Activated CD4-positive, alpha-beta memory T cell treated with anti-CD3 and anti-CD28 coated beads, Interleukin-2, amount 10 ng/mL, durations not matched to agents 7 days and 5 days (primary cell): ENCODE results near the gene DSP. TPM values are rescaled to one million over a fixed set of nuclear protein-coding genes. Genes with fewer than 3 reads are reported as not detected.

Experiments
- CTCF ChIA-PET: fragments of 350-600 bp; sonication (Branson Sonifier 250); formaldehyde crosslinking; loops from one replicate; lab custom pipeline; 2021; ENCODE audit warnings: antibody characterized with exemption, inconsistent platforms; lab: Charles Lee
- POLR2A ChIA-PET: fragments of 350-600 bp; sonication (Branson Sonifier 250); formaldehyde crosslinking; loops from one replicate; lab custom pipeline; 2021; ENCODE audit warnings: antibody characterized with exemption; lab: Charles Lee
- DNase-seq: peaks from one replicate; pipeline ENCODE4 v3.0.0-alpha.2; 2020
- H3K27ac Mint-ChIP-seq: one replicate; pipeline ENCODE4 v1.8.0; 2021; ENCODE audit warnings: mild to moderate bottlenecking, mixed read lengths
- H3K27me3 Mint-ChIP-seq: one replicate; pipeline ENCODE4 v1.8.0; 2021; ENCODE audit warnings: mixed read lengths
- H3K36me3 Mint-ChIP-seq: one replicate; pipeline ENCODE4 v1.8.0; 2021; ENCODE audit warnings: low read depth, mixed read lengths
- H3K4me1 Mint-ChIP-seq: one replicate; pipeline ENCODE4 v1.8.0; 2021; ENCODE audit warnings: mixed read lengths
- H3K4me3 Mint-ChIP-seq: one replicate; pipeline ENCODE4 v1.8.0; 2021; ENCODE audit warnings: mild to moderate bottlenecking, mixed read lengths
- H3K9me3 Mint-ChIP-seq: one replicate; pipeline ENCODE4 v1.8.0; 2021; ENCODE audit warnings: mixed read lengths
- total RNA-seq, 2 experiments: library from RNA; stranded (reverse); gene quantifications; one replicate each; pipeline ENCODE4 v1.2.3, GENCODE V29; 2021

Gene DSP
- total RNA-seq, 2 experiments from 2014 or later: 0.15 to 0.33 TPM

DNA sequence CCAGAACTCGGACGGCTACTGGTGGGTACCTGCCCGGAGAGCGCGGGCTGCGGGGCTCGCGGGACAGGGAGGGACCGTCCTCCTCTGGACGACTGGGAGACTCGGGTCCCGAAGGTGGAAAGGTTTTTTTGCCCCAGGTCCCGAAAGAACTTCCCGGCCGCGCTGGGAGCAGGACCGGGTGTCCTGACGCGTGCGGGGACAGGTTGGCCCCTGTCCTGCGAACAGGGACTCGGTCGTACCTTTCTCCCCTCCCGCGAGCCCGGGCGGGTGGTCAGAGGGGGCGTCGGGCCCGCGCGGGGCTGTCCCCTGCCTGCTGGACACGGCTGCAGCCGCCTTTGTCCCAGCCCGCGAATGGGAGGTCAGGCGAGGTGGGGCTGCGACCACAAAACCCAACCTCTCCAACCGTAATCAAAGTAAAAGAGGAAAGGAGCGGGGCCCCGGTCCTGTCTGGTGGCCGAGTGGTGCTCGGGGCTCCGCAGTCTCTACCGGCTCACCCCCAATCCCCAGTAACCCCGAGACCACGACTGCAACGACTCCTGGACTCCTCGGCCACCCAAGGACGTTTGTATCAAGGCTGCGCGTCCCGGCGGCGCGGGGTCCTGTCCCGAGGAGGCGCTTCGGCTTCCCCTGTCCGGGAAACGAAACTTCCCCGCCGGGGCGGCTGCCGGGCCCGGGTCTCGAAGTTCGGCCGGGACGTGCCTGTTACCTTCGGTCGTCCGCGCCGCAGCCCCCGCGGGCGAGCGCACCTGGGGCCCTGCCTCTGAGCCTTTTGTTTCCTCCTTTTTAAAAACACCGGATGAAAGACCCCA lies 798 bp downstream of the DSP start:
- H3K4me3 Mint-ChIP-seq: peak overlapping the region; percentile 71
- no peaks in the 10 kb centered on the region for H3K36me3 Mint-ChIP-seq
- no peak overlapping the region for H3K27ac Mint-ChIP-seq
- H3K27me3 Mint-ChIP-seq: peaks cover 74% of the 10 kb centered on the region
- H3K4me1 Mint-ChIP-seq: peaks cover 12% of the 10 kb centered on the region
- no peak for DNase-seq
- H3K9me3 Mint-ChIP-seq: no peaks in the 10 kb centered on the region
- ChIA-PET CTCF (no interaction called here), POLR2A (no interaction called here)

DNA sequence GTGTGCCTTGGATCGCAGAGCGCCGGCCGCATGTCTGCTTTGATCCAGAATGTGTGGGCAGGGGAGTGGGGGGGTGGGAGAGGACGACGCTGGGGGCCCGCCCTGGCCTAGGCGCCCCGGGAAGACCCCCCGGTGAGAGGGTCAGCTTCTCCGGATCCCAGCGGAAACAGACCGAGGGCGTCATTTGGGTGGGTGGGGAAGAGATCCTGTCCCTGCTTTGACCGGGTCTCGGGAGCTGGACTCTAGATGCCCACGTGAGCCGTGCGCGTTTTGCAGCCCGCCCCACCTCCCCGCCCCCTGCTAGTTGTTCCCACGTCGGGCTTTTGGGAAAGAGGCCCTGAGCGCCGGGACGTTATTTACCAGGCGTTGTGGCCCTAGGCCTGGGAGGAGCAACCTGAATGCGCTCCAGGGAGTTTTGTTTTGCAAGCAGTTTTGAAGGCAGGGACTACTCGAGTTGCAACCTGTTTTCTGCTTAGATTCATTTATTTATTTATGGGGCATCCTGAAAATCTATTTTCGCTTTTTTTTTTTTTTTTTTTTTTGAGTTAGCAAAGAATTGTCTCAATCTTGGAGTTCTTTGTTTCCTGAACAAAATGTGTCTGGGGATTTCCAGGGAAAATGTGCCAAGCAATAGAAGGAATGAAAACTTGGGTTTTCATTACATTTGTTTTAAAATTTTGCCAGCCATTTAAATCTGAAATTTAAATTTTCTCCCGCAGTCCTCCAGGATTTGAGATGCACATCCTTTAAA lies 1.6 kb downstream of the DSP start:
- Mint-ChIP-seq H3K4me3 (peak overlapping the region; percentile 21), H3K36me3 (no peaks in the 10 kb centered on the region), H3K4me1 (peaks cover 12% of the 10 kb centered on the region), H3K27ac (no peak overlapping the region), H3K9me3 (no peaks in the 10 kb centered on the region), H3K27me3 (peaks cover 67% of the 10 kb centered on the region)
- no peak for DNase-seq
- ChIA-PET POLR2A (no interaction called here), CTCF (no interaction called here)

DNA sequence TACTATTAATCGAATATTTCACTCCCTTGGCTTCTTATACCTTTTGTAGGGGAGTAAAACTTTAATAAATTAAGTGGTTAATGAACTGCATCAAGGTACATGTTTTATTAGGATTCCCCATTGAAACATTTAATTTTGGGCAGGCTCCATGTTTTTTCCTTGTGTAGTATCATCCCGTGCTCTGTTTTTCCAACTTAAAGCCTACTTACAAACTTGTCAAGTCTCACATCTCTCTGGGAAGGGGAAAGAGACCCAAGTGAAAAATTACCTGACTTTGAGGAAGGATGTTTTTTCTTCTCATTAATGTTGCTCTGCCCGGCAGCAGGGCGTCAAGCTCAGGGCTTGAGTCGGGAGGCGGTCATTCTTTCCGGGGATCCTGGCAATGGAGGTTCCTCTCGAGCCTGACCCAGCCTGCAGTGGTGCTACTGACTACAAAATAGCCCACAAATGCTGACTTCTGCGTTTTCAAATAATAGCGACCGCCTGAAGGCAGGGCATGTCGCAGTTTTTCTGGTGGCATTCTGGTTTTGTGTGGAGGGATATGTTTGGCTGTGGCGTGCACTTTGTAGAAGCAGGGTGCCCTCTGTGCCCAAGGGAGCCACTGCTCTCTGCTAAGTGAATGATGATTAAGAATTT lies 2.4 kb downstream of the DSP start:
- H3K27ac Mint-ChIP-seq: no peak overlapping the region
- CTCF ChIA-PET: no interaction called here
- no peaks in the 10 kb centered on the region for H3K9me3 Mint-ChIP-seq
- H3K36me3 Mint-ChIP-seq: no peaks in the 10 kb centered on the region
- peaks cover 12% of the 10 kb centered on the region for H3K4me1 Mint-ChIP-seq
- H3K4me3 Mint-ChIP-seq: no peak overlapping the region
- peaks cover 64% of the 10 kb centered on the region for H3K27me3 Mint-ChIP-seq
- DNase-seq: no peak
- POLR2A ChIA-PET: no interaction called here

DNA sequence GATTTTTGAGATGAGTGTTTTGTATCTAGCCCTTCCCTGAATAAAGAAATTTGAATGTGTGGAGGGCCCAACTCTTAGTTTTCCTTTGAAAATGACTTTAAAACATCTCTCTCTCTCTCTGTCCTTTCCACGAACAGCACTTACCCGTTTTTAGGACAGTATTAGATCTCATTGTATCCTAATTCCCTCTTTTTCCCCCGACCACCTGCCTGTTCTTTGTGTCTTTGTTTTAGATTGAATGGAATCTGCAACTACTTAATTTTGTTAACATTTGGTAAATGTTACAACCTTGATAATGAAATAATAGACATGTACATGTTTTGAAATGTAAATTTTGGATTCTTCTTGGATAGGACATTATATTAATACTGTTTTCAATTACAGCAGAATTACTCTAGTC lies 3.1 kb downstream of the DSP start:
- POLR2A ChIA-PET: no interaction called here
- H3K4me1 Mint-ChIP-seq: peaks cover 12% of the 10 kb centered on the region

DNA sequence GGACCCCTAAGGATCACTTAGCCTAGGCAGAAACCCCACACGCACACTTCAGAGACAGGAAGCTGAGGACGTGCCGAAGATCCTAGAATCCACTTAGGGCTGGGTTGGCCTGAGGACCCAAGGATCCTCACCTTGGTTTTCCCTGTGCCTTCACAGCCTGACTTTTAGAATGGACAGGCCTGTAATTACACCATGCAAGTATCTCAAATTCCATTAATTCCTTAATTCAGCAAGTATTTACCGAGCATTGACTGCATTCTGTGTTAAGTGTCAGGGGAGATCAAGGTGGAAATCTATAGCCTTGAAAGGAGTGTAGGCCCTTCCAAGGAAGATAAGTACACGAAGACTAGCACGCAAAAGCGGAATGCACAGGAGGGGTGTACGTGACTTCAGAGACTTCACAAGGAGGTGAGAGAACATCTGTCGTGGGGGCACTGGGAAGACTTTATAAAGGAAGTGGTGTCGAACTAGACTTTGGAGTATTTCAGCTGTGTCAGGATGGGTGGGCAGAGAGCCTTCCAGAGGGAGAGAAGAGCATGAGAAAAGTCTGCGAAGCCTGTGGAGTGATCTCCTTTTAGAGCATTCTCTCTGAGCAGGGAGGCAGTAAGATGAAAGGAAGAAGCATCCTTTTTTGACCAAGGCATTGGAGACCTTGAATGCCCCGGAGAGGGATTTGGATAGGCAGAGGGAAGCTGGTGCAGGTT lies 4.0 kb downstream of the DSP start:
- H3K4me3 Mint-ChIP-seq: no peak overlapping the region
- peaks cover 9% of the 10 kb centered on the region for H3K4me1 Mint-ChIP-seq
- no peaks in the 10 kb centered on the region for H3K9me3 Mint-ChIP-seq
- no peak overlapping the region for H3K27ac Mint-ChIP-seq
- CTCF ChIA-PET: interaction anchor here (0.5 to 1.2 kb wide), 2 partner anchors 8 to 70 kb away, joined by 3 read pairs; no protein-coding TSS in a partner anchor
- peaks cover 57% of the 10 kb centered on the region for H3K27me3 Mint-ChIP-seq
- H3K36me3 Mint-ChIP-seq: no peaks in the 10 kb centered on the region
- no peak for DNase-seq
- POLR2A ChIA-PET: no interaction called here

More for the DNA sequence above, 3.1 kb downstream of the DSP start:
- no peaks in the 10 kb centered on the region for H3K36me3 Mint-ChIP-seq
- no peak for DNase-seq
- CTCF ChIA-PET: no interaction called here
- no peaks in the 10 kb centered on the region for H3K9me3 Mint-ChIP-seq
- no peak overlapping the region for H3K4me3 Mint-ChIP-seq
- no peak overlapping the region for H3K27ac Mint-ChIP-seq
- H3K27me3 Mint-ChIP-seq: peaks cover 65% of the 10 kb centered on the region

DNA sequence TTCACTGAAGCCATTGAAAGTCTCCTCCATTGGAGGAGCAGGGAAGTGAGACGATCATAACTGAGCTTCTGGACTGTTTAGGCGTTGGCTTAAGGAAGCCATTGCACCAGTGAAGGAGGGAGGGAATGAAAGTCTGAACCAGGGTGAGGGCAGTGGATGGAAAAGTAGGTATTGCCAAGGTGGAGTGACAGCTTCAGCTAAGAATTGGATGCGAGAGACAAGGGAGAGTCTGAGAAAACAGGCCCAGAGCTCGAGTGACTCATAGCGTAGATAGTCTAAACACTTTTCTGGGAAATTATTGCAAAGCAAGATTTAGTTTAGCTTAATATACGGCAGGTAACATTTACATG lies 4.5 kb downstream of the DSP start:
- H3K36me3 Mint-ChIP-seq: no peaks in the 10 kb centered on the region
- peaks cover 4% of the 10 kb centered on the region for H3K4me1 Mint-ChIP-seq

DNA sequence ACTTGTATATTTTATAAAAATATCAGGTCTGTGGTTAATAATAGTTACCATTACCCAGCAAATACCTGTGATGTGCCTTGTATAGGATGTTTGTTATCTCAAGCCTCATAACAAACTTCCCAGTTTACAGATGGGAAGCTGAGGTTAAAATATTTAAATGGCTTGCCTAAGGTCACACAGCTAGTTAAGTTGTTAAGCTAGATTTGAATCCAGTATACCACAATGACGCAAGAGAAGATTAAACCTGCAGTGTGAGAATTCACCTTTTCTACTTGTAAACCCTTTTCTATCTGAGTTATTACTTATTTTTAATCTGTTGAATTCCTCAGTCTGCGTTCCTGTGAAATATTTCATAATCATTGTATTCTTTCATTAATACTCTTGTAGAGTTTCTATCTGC lies 4.9 kb downstream of the DSP start:
- H3K4me3 Mint-ChIP-seq: no peak overlapping the region
- no peak for DNase-seq
- H3K9me3 Mint-ChIP-seq: no peaks in the 10 kb centered on the region
- ChIA-PET POLR2A (no interaction called here), CTCF (interaction anchor here (1.2 kb wide), 1 partner anchor 9 kb away, joined by 3 read pairs; no protein-coding TSS in a partner anchor)
- H3K4me1 Mint-ChIP-seq: peaks cover 3% of the 10 kb centered on the region
- H3K36me3 Mint-ChIP-seq: no peaks in the 10 kb centered on the region
- H3K27ac Mint-ChIP-seq: no peak overlapping the region
- peaks cover 50% of the 10 kb centered on the region for H3K27me3 Mint-ChIP-seq

More for the DNA sequence above, 4.5 kb downstream of the DSP start:
- Mint-ChIP-seq H3K4me3 (no peak overlapping the region), H3K9me3 (no peaks in the 10 kb centered on the region), H3K27ac (no peak overlapping the region), H3K27me3 (peaks cover 52% of the 10 kb centered on the region)
- POLR2A ChIA-PET: no interaction called here
- CTCF ChIA-PET: interaction anchor here (0.5 to 1.2 kb wide), 2 partner anchors 9 to 69 kb away, joined by 3 read pairs; no protein-coding TSS in a partner anchor
- DNase-seq: no peak

DNA sequence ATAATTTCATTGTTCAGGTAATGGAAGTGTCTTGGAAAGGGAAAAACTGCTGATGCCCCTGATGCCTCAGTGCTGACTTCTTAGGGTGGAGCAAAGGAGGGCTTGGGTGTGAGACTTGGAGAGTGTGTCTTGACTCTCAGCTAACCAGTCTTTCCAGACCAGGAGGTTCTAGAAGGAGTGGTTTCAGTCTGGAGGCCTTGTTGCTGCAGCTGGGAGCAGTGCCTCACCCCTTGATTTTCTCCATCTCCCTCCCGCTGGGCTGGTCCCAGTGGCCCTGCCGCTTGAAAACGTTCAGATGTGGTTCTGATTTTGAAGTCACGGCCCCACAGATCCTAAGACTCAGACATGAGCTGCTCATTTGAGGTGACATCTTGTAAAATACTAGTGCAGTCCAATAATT lies 5.4 kb downstream of the DSP start:
- POLR2A ChIA-PET: no interaction called here
- H3K36me3 Mint-ChIP-seq: no peaks in the 10 kb centered on the region
- no peaks in the 10 kb centered on the region for H3K4me1 Mint-ChIP-seq
- no peak overlapping the region for H3K4me3 Mint-ChIP-seq
- no peak overlapping the region for H3K27ac Mint-ChIP-seq
- no peaks in the 10 kb centered on the region for H3K9me3 Mint-ChIP-seq
- no peak for DNase-seq
- CTCF ChIA-PET: no interaction called here
- H3K27me3 Mint-ChIP-seq: peaks cover 50% of the 10 kb centered on the region

DNA sequence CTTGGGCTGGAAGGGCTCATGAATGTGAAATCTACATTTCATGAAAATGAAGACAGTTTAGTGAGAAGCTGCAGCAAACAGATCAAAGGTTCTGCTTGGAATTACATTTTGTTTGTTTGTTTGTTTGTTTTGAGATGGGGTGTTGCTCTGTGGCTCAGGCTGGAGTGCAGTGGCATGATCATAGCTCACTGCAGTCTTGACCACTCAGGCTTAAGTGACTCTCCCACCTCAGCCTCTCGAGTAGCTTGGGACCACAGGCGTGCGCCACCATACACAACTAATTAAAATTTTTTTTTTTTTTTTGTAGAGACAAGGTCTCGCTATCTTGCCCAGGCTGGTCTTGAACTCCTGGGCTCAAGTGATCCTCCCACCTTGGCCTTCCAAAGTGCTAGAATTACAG lies 5.8 kb downstream of the DSP start:
- H3K27me3 Mint-ChIP-seq: peaks cover 48% of the 10 kb centered on the region
- H3K4me1 Mint-ChIP-seq: no peaks in the 10 kb centered on the region
- no peak for DNase-seq
- POLR2A ChIA-PET: no interaction called here
- no peaks in the 10 kb centered on the region for H3K36me3 Mint-ChIP-seq
- H3K27ac Mint-ChIP-seq: no peak overlapping the region
- no peaks in the 10 kb centered on the region for H3K9me3 Mint-ChIP-seq
- CTCF ChIA-PET: no interaction called here
- no peak overlapping the region for H3K4me3 Mint-ChIP-seq

DNA sequence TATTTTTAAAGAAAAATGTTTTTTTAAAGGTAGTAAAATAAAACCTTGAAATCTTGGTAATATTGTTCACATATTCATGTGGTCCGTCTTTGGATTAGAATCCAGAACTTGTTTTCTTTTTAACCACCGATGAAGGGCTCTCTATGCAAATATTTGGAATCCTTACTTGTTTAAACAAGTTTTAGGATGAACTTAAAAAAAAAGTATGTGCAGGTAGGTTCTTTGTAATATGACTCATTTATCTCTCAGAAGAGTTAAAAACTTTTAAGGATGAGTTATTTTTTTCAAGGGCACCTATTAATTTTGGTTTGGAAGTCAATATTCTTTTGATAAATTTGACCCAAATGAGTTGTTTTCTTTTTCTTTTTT lies 8.9 kb downstream of the DSP start:
- Mint-ChIP-seq H3K27me3 (peaks cover 44% of the 10 kb centered on the region), H3K36me3 (no peaks in the 10 kb centered on the region), H3K27ac (no peak overlapping the region), H3K4me1 (no peaks in the 10 kb centered on the region), H3K9me3 (no peaks in the 10 kb centered on the region), H3K4me3 (no peak overlapping the region)
- POLR2A ChIA-PET: no interaction called here
- no peak for DNase-seq
- CTCF ChIA-PET: no interaction called here

DNA sequence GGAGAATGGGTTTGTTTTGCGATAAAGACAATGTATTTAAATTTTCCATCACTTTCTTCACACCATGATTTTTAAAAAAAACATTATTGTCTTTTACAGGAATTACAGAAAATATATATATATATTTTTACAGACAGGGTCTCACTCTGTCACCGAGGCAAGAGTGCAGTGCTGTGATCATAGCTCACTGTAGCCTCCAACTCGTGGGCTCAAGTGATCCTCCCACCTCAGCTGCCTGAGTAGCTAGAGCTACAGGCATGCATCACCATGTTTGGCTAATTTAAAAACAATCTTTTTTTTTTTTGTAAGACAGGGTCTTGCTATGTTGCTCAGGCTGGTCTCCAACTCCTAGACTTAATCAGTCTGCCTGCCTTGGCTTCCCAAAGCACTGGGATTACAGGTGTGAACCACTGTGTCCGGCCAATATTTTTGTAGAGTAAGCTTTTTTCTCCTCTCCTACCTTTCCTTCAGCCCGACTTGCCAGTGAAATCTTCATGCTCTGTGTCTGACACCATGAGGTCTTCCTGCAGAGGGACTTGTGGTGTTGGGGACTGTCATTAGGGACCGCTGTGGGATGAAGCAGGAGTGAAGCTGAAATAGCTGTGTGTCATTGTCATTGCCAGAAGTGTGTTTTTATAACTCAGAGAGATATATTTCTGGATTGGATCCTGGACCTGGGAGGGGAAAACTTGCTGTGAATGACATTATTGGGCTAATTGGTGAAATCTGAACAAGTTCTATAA lies 13.2 kb downstream of the DSP start:
- Mint-ChIP-seq H3K4me3 (no peak overlapping the region), H3K27ac (no peak overlapping the region), H3K9me3 (no peaks in the 10 kb centered on the region), H3K4me1 (no peaks in the 10 kb centered on the region), H3K36me3 (no peaks in the 10 kb centered on the region), H3K27me3 (peaks cover 44% of the 10 kb centered on the region)
- CTCF ChIA-PET: no interaction called here
- POLR2A ChIA-PET: no interaction called here
- DNase-seq: no peak

DNA sequence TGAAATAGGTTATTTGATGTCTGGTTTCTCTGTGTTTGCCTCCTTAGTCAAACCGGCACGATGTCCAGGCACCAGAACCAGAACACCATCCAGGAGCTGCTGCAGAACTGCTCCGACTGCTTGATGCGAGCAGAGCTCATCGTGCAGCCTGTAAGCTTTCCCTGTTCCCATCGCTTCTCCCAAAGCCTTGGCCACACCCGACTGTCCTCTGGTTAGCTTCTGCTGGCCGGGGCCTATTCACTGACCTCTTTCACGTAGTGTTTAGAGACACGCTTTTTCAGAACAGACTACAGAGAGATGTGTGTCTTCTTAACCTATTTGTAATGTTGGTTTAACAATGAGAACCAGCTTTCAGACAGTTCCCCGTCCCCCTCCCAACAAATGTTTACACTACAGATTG lies 14.2 kb downstream of the DSP start:
- Mint-ChIP-seq H3K27me3 (peaks cover 50% of the 10 kb centered on the region), H3K4me1 (no peaks in the 10 kb centered on the region), H3K9me3 (no peaks in the 10 kb centered on the region), H3K36me3 (no peaks in the 10 kb centered on the region), H3K27ac (no peak overlapping the region), H3K4me3 (no peak overlapping the region)
- ChIA-PET POLR2A (no interaction called here), CTCF (no interaction called here)
- DNase-seq: no peak
